Caco-2 (cell line): ENCODE data around the gene ATOH8. TPM values are rescaled to one million over a fixed set of nuclear protein-coding genes. Genes with fewer than 3 reads are reported as not detected.

Source experiments
- BruUV-seq: library from RNA; stranded (reverse); fragments of 400-500 nt; replicated peaks from 2 replicates; lab custom pipeline; 2021; lab: Mats Ljungman, UMichigan
- CTCF ChIA-PET: fragments of 300-600 bp; sonication (Branson Sonifier 250); formaldehyde crosslinking; loops from one replicate; lab custom pipeline; 2022; ENCODE audit warnings: antibody characterized with exemption; lab: Charles Lee
- POLR2A ChIA-PET: fragments of 300-600 bp; sonication (Branson Sonifier 250); formaldehyde crosslinking; loops from one replicate; lab custom pipeline; 2022; ENCODE audit warnings: antibody characterized with exemption; lab: Charles Lee
- DNase-seq, 2 experiments: peaks; one replicate each; pipeline versions ENCODE4 v3.0.0 to v3.0.0-alpha.2; 2020 to 2022
- H3K27me3 ChIP-seq: replicated peaks from 2 replicates; pipeline ENCODE4 v1.6.0; 2011; ENCODE audit warnings: low read length; ENCODE audit not compliant: control insufficient read depth, insufficient read depth
- H3K36me3 ChIP-seq: 2 replicates; pipeline ENCODE4 v1.5.1; 2011; ENCODE audit warnings: low read length; ENCODE audit not compliant: control insufficient read depth, insufficient read depth
- H3K4me1 ChIP-seq: fragments of 250-450 bp; sonication (Bioruptor Pico); 2 replicates; pipeline ENCODE4 v1.5.1; 2020; ENCODE audit warnings: mild to moderate bottlenecking
- H3K4me3 ChIP-seq: 2 replicates; pipeline ENCODE4 v1.5.1; 2011; ENCODE audit warnings: low read depth, mild to moderate bottlenecking, control low read depth, low read length
- H3K9me3 ChIP-seq: fragments of 250-450 bp; sonication (Bioruptor Pico); 2 replicates; pipeline ENCODE4 v1.5.1; 2020; ENCODE audit warnings: mild to moderate bottlenecking, moderate library complexity
- H3K27ac Mint-ChIP-seq: one replicate; pipeline ENCODE4 v1.8.0; 2022; ENCODE audit warnings: mixed read lengths; ENCODE audit not compliant: unreplicated experiment
- H3K27me3 Mint-ChIP-seq: one replicate; pipeline ENCODE4 v1.8.0; 2022; ENCODE audit warnings: mixed read lengths; ENCODE audit not compliant: insufficient read depth, unreplicated experiment
- H3K36me3 Mint-ChIP-seq: one replicate; pipeline ENCODE4 v1.8.0; 2022; ENCODE audit warnings: mild to moderate bottlenecking, mixed read lengths; ENCODE audit not compliant: insufficient read depth, unreplicated experiment
- H3K4me1 Mint-ChIP-seq: one replicate; pipeline ENCODE4 v1.8.0; 2022; ENCODE audit warnings: low read depth, mixed read lengths; ENCODE audit not compliant: unreplicated experiment
- H3K4me3 Mint-ChIP-seq: one replicate; pipeline ENCODE4 v1.8.0; 2022; ENCODE audit warnings: mild to moderate bottlenecking, moderate library complexity, mixed read lengths; ENCODE audit not compliant: unreplicated experiment
- H3K9me3 Mint-ChIP-seq: one replicate; pipeline ENCODE4 v1.8.0; 2022; ENCODE audit warnings: mixed read lengths; ENCODE audit not compliant: unreplicated experiment
- CTCF ChIP-seq, 2 experiments: fragments of 200-600 bp in 1 of 2; IDR thresholded peaks; 1 replicate in 1 of 2; 2 replicates in 1 of 2; pipeline versions ENCODE4 v1.5.1 to v1.8.0; 2011 to 2022; ENCODE audit warnings: antibody characterized with exemption in 1 of 2, control low read depth in 1 of 2, inconsistent platforms in 1 of 2, low read depth in 1 of 2, low read length in 1 of 2, mild to moderate bottlenecking in 1 of 2, moderate library complexity in 1 of 2; ENCODE audit not compliant: insufficient read depth in 1 of 2, severe bottlenecking in 1 of 2, unreplicated experiment in 1 of 2
- intact Hi-C: fragments of 100-400 bp; cut with micrococcal nuclease; formaldehyde crosslinking; loops from one replicate; pipeline ENCODE4 v1.10.0; 2022; ENCODE audit not compliant: unreplicated experiment
- total RNA-seq: library from RNA; stranded (reverse); gene quantifications from 2 replicates; pipeline ENCODE4 v1.2.3, GENCODE V29; 2022

The ATOH8 gene
- total RNA-seq, 1 experiment from 2014 or later = not detected

- Mint-ChIP-seq H3K27me3 (peaks cover 13% of the 10 kb centered on the region), H3K4me3 (no peak overlapping the region), H3K9me3 (no peaks in the 10 kb centered on the region), H3K27ac (no peak overlapping the region), H3K4me1 (no peaks in the 10 kb centered on the region), H3K36me3 (no peaks in the 10 kb centered on the region)
- Histone ChIP-seq H3K9me3 (no peaks in the 10 kb centered on the region), H3K36me3 (no peaks in the 10 kb centered on the region), H3K27me3 (no peaks in the 10 kb centered on the region), H3K4me1 (no peaks in the 10 kb centered on the region), H3K4me3 (no peak overlapping the region)
- ChIA-PET CTCF (no interaction called here), POLR2A (no interaction called here)
- no peak for TF ChIP-seq CTCF (IDR thresholded peaks at IDR 0.05; ENCODE audit: insufficient read depth in 1 of 2, low read depth in 1 of 2, low read length in 1 of 2, severe bottlenecking in 1 of 2, unreplicated experiment in 1 of 2)
- DNase-seq = no peak
- intact Hi-C loops = no loop called here
- no TSS peak for BruUV-seq
Measured at GRCh38 chr2:85786444-85786843, 32.7 kb downstream of the ATOH8 start.

- H3K27ac Mint-ChIP-seq = no peak overlapping the region
- Histone ChIP-seq H3K27me3 (no peaks in the 10 kb centered on the region), H3K36me3 (no peaks in the 10 kb centered on the region), H3K4me3 (no peak overlapping the region), H3K4me1 (no peaks in the 10 kb centered on the region), H3K9me3 (no peaks in the 10 kb centered on the region)
- no peaks in the 10 kb centered on the region for H3K9me3 Mint-ChIP-seq
- POLR2A ChIA-PET = no interaction called here
- no TSS peak for BruUV-seq
- CTCF ChIA-PET = no interaction called here
- H3K36me3 Mint-ChIP-seq = no peaks in the 10 kb centered on the region
- intact Hi-C loops = no loop called here
- H3K4me1 Mint-ChIP-seq = no peaks in the 10 kb centered on the region
- TF ChIP-seq CTCF (IDR thresholded peaks at IDR 0.05; ENCODE audit: insufficient read depth in 1 of 2, low read depth in 1 of 2, low read length in 1 of 2, severe bottlenecking in 1 of 2, unreplicated experiment in 1 of 2) = no peak
- H3K4me3 Mint-ChIP-seq = no peak overlapping the region
- peaks cover 13% of the 10 kb centered on the region for H3K27me3 Mint-ChIP-seq
- no peak for DNase-seq
Measured at GRCh38 chr2:85786865-85787264, 33.1 kb downstream of the ATOH8 start.

- H3K27me3 ChIP-seq = no peaks in the 10 kb centered on the region
- Mint-ChIP-seq H3K36me3 (no peaks in the 10 kb centered on the region), H3K27ac (no peak overlapping the region), H3K27me3 (peaks cover 17% of the 10 kb centered on the region), H3K9me3 (no peaks in the 10 kb centered on the region), H3K4me3 (no peak overlapping the region), H3K4me1 (no peaks in the 10 kb centered on the region)
- no peak for DNase-seq
- no peaks in the 10 kb centered on the region for H3K36me3 ChIP-seq
- intact Hi-C loops = no loop called here
- no peaks in the 10 kb centered on the region for H3K9me3 ChIP-seq
- ChIA-PET CTCF (no interaction called here), POLR2A (no interaction called here)
- no peaks in the 10 kb centered on the region for H3K4me1 ChIP-seq
- TF ChIP-seq CTCF (IDR thresholded peaks at IDR 0.05; ENCODE audit: insufficient read depth in 1 of 2, low read depth in 1 of 2, low read length in 1 of 2, severe bottlenecking in 1 of 2, unreplicated experiment in 1 of 2) = no peak
- BruUV-seq = no TSS peak
- no peak overlapping the region for H3K4me3 ChIP-seq
Measured at GRCh38 chr2:85787282-85787980, 33.6 kb downstream of the ATOH8 start.
